ENCODE data around the gene PHF12. TPM values are rescaled to one million over a fixed set of nuclear protein-coding genes. Genes with fewer than 3 reads are reported as not detected.

The PHF12 gene
- total RNA-seq, 4 donors from 2014 or later = 27.8 to 44.5 (median 36.7) TPM

DNA sequence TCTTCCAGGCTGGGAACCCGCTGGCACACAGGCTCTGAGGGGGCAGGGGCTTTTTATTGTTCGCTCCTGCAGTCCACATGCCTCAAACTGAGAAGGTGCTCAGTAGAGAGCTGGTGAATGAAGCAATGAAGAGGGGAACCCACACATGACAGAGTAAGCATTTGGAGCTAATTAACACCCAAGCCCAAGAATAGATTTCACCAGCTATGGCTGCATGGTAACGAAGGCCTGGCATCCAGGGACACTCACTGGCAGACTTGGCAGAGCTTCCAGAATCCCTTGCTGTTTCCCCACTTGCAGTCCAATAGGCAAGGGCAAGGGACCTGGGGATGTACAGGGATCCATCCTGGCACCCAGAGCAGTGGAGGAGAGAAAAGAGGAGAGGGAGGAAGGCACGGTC is 66.0 kb downstream of the PHF12 start:
- no peak for DNase-seq (ENCODE audit: extremely low spot score)
- TF ChIP-seq, protein P1, sequence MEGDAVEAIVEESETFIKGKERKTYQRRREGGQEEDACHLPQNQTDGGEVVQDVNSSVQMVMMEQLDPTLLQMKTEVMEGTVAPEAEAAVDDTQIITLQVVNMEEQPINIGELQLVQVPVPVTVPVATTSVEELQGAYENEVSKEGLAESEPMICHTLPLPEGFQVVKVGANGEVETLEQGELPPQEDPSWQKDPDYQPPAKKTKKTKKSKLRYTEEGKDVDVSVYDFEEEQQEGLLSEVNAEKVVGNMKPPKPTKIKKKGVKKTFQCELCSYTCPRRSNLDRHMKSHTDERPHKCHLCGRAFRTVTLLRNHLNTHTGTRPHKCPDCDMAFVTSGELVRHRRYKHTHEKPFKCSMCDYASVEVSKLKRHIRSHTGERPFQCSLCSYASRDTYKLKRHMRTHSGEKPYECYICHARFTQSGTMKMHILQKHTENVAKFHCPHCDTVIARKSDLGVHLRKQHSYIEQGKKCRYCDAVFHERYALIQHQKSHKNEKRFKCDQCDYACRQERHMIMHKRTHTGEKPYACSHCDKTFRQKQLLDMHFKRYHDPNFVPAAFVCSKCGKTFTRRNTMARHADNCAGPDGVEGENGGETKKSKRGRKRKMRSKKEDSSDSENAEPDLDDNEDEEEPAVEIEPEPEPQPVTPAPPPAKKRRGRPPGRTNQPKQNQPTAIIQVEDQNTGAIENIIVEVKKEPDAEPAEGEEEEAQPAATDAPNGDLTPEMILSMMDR (IDR thresholded peaks at IDR 0.05) = no peak
- TF ChIP-seq EP300 (IDR thresholded peaks at IDR 0.05) (no peak), POLR2A (IDR thresholded peaks at IDR 0.05; ENCODE audit: low read depth) (no peak), POLR2AphosphoS5 (IDR thresholded peaks at IDR 0.05) (no peak)
- no peak overlapping the region for H3K27ac ChIP-seq (replicated peaks in 1 of 4)
- 89% methylated on average over 4 of the region's 4 CpGs for WGBS
- peaks cover 31 to 86% (median 74%) of the 10 kb centered on the region in 4 donors for H3K36me3 ChIP-seq
- intact Hi-C loops (cut with DNase I) = no loop called here
- no peak overlapping the region for H3K4me3 ChIP-seq
- no peaks in the 10 kb centered on the region for H3K9me3 ChIP-seq
- no peaks in the 10 kb centered on the region for H3K27me3 ChIP-seq
- peaks cover 4 to 14% (median 9%) of the 10 kb centered on the region in 4 donors for H3K4me1 ChIP-seq

DNA sequence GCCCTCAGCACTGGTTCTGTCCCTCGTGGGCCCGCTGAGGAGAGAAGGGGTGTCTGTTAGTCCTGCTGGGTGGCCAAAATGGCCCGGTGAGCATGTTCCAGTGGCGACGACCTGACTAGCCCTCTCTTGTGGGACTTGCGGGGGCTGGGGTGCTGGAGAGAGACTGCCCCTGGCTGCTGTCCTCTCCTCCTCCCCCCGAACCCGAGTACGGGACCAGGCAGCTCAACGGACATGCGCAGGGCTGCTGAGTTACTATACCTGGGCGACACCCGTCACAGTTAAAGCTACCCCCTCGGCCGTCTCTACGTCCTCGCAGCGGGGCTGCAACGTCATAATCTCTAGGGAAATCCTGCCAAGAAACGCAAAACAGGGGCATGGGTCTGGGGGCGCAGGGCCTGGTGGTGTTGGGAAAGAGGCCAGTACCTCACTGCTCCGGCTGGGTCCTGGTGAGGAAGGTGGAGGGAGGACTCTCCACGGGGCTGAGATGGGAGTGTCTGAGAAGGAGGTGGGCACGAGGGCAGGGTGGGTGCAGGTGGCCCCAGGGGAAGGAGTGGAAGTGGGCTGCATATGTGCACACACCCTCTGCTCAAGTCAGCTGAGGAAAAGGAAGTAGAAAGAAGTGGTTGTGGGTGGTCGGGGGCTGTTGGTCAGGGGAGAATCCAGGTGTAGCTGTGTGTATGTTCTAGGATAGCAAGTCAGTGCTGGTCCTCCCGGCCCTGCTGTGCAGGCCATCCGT is 67.2 kb downstream of the PHF12 start:
- Histone ChIP-seq H3K9me3 (no peaks in the 10 kb centered on the region), H3K4me1 (peaks cover 0 to 1% (median 0%) of the 10 kb centered on the region in 4 donors), H3K36me3 (peaks cover 40 to 98% (median 86%) of the 10 kb centered on the region in 4 donors), H3K27ac (replicated peaks in 1 of 4) (no peak overlapping the region), H3K4me3 (no peak overlapping the region), H3K27me3 (no peaks in the 10 kb centered on the region)
- no peak for TF ChIP-seq EP300 (IDR thresholded peaks at IDR 0.05)
- DNase-seq (ENCODE audit: extremely low spot score) = no peak
- WGBS = 88% methylated on average over 19 of the region's 27 CpGs
- intact Hi-C loops (cut with DNase I) = no loop called here

DNA sequence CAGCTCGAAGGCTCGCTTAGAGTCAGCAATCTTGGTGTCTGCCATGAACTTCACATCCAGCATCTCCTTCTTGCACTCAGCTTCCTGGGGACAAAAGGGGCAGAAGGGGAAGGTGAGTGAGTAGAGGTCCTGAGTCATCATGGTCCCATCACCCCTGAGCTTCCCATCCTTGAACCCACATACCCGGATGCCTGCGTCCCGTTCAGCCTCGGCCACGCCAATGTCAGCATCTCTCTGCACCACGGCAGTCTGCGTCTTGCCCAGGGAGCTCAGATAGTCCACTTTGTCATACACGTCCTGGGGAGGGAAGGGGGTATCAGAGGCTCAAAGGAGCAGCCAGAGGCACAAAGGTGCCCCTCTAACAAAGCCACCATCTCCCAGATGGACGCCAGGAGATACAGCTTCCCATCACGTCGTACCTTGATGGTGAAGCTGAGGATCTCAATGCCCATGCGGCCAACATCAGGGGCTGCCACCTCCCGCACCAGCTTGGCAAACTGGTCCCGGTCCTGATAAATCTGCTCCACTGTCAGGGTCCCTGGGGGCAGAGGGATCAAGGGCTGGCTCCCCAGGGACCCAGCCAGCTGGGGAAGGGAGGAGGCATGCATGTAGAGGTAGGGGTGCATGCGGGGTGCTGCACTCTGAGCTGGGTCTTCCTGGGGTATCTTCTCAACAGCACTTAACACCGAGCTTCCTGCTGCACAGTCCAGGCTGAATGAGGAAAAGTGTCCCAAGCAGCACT is 69.0 kb downstream of the PHF12 start:
- Histone ChIP-seq H3K27me3 (no peaks in the 10 kb centered on the region), H3K4me1 (no peaks in the 10 kb centered on the region), H3K27ac (replicated peaks in 1 of 4) (no peak overlapping the region), H3K4me3 (no peak overlapping the region), H3K36me3 (peaks cover 44 to 100% (median 89%) of the 10 kb centered on the region in 4 donors), H3K9me3 (no peaks in the 10 kb centered on the region)
- TF ChIP-seq, protein P1 (IDR thresholded peaks at IDR 0.05) = no peak
- TF ChIP-seq POLR2A (IDR thresholded peaks at IDR 0.05; ENCODE audit: low read depth) = no peak
- no peak for TF ChIP-seq EP300 (IDR thresholded peaks at IDR 0.05)
- no peak for TF ChIP-seq POLR2AphosphoS5 (IDR thresholded peaks at IDR 0.05)
- intact Hi-C loops (cut with DNase I) = no loop called here
- DNase-seq (ENCODE audit: extremely low spot score) = no peak
- 93% methylated on average over 11 of the region's 18 CpGs for WGBS

DNA sequence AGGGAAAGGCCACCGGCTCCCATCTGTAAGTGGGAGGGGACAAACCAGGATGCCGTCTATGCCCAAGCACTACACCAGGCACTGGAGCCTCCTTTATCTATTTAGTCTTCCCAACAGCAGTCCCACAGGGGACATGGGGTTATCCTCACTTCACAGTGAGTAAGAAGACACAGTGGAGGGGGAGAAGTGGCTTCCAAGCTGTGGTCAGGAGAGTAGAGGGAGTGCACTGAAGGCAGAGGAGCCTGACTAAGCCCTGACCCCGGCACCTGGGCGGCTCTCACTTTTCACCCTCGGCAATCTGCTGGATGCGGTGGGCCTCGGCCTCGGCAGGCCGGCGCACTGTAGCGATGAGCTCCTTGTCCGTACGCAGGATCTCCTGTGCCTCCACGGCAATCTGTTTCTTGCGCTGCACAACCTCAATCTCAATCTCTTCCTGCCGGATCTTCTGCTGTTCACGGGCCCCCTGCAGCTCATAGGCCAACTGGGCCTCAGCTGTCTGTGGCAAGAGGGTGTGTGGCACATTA is 69.7 kb downstream of the PHF12 start:
- no peaks in the 10 kb centered on the region for H3K4me1 ChIP-seq
- H3K27ac ChIP-seq (replicated peaks in 1 of 4) = no peak overlapping the region
- no peak overlapping the region for H3K4me3 ChIP-seq
- no peaks in the 10 kb centered on the region for H3K27me3 ChIP-seq
- TF ChIP-seq POLR2AphosphoS5 (IDR thresholded peaks at IDR 0.05) (no peak), POLR2A (IDR thresholded peaks at IDR 0.05; ENCODE audit: low read depth) (no peak), EP300 (IDR thresholded peaks at IDR 0.05) (no peak)
- TF ChIP-seq, protein P1 (IDR thresholded peaks at IDR 0.05) = no peak
- H3K36me3 ChIP-seq = peaks cover 44 to 93% (median 83%) of the 10 kb centered on the region in 4 donors
- no peak for DNase-seq (ENCODE audit: extremely low spot score)
- WGBS = 99% methylated on average over 7 of the region's 17 CpGs
- intact Hi-C loops (cut with DNase I) = no loop called here
- no peaks in the 10 kb centered on the region for H3K9me3 ChIP-seq

DNA sequence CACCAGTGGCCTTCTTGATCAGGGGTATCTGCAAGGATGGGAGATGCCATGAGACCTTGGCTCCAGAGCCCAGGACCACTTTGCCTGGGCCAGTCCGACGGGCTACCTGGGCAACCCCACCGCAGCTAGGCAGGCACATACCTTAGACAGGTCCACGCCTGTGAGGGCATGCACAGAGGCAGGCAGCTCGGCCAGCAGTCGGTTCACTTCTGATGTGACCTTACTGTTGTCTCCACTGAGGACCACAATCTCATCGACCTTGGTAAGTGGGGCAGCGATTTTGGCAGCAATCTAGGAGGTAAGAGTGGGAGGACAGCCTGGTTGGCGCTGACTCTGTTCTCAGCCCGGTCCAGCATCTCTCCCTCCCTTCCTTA is 70.8 kb downstream of the PHF12 start:
- Histone ChIP-seq H3K9me3 (no peaks in the 10 kb centered on the region), H3K4me1 (no peaks in the 10 kb centered on the region), H3K27me3 (no peaks in the 10 kb centered on the region), H3K27ac (replicated peaks in 1 of 4) (no peak overlapping the region), H3K4me3 (no peak overlapping the region), H3K36me3 (peaks cover 44 to 83% (median 74%) of the 10 kb centered on the region in 4 donors)
- intact Hi-C loops (cut with DNase I) = no loop called here
- TF ChIP-seq POLR2AphosphoS5 (IDR thresholded peaks at IDR 0.05) (no peak), POLR2A (IDR thresholded peaks at IDR 0.05; ENCODE audit: low read depth) (no peak), EP300 (IDR thresholded peaks at IDR 0.05) (no peak)
- TF ChIP-seq, protein P1 (IDR thresholded peaks at IDR 0.05) = no peak
- no peak for DNase-seq (ENCODE audit: extremely low spot score)
- WGBS = 92% methylated on average over 2 of the region's 10 CpGs
